GM19397 (cell line): ENCODE measurements around the gene CDH6.

Source experiments
- ATAC-seq: cut with Tn5 transposase; IDR thresholded peaks from one replicate; pipeline ENCODE4 v1.9.1; 2021; ENCODE audit warnings: mild to moderate bottlenecking, moderate library complexity; ENCODE audit not compliant: unreplicated experiment

Gene CDH6

DNA sequence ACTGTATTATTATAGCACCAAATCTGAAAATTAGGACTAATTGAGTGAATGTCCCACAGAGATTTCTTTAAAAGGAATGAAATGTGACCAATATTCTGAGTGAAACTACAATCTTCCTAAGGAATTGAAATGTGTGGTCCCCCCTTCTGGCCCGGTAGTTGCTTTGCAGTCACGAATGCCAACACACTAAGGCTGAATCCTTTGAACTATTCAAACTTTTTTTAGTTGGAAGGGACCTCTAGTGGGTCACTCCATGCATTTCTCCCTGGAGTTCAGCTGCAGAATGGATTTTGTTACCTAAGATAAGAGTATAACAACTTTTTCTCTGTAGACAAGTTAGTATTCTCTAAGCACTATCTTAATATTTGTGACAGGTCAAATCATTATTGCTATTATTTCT is 2.8 kb downstream of the CDH6 start:
- ATAC-seq: no peak

DNA sequence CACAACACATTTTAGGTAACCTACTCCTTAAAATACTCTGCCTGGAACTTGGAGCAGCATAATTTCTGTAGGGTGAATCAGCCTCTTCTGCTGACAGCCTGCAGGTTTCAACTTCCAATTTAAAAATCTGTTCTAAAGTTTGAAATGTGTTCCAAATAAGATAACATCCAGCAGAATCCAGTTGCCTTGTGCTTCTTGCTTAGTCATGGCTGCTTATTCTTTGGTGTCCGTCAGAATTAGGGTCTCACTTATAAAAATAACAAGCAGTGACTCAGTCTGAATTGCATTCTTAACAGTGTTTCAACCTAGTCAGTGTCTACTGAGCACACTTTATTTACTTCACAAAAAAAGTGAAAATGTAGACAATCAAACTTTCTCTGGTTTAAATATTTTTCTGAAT is 3.7 kb downstream of the CDH6 start:
- ATAC-seq: no peak

DNA sequence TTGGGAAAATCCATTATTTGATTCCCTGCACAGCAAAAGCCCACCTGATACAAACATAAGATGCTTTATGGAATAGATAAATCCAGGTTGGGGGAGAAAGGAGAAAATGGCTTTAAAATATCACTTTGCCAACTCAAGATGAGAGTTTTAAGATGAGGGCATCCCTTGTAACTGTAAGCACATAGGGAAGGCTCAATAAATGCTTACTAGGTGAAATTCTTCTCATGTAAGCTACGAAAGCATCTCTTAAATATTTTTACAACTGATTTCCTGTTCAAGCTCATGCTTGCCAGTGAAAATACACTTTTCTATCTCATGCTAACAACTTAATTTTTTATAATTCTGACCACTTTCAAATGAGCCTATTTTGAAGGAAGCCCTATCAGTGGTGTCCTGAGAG is 11.5 kb downstream of the CDH6 start:
- ATAC-seq: no peak

DNA sequence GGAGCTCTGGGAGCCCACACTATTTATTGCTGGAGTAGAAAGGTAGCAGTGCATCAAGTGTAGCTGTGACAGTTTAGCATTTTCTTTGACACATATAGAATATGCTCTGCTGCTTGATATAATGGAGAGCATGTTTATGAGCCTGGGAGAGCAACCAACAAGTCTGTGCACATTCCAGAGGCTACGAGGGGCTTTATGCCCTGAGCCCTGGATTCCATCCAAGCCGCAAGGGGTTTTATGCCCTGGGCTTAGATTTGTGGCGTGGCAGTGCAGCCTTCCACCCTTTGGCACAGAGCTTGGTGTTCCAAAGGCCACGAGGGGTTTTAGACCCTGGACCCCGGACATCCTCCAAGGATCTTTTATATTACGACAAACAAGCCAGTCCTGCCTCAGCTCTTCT is 14.6 kb downstream of the CDH6 start:
- no peak for ATAC-seq

DNA sequence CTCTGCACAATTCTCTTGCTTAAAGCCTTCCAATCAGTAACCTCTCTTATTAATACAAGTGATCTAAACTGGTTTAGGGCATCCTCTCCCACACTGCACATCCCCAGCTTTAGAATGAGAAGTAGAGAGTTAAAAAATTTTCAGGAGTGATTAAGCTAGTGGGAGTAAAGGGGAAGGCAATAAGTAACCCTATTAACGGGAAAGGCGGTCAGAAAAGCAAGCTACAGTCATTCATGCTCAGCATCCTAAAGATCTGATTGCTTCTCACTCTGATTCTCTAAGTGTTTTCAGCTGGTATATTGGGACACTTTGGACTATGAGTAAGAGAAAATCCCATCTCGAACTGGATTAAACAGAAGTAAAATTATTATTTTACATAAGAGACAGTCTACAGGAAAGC is 15.8 kb downstream of the CDH6 start:
- ATAC-seq: no peak

DNA sequence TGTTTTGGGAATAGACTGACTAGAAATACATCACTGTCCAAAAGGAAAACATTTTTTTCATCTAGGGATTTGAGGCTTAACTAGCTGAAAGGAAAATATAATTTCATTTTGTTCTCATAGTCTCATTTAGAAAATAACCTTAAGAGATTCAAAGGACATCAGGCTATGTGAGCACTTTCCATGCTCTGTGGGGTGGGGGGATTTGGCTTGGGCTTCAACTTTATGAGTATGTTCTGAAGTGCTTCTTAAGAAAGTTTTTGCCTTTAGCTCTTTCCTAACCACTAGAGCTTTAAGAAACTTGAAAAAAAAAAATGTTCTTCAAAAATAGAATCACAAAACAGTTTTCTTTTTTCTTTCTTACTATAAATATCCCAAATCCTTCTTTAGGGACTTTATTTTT is 17.6 kb downstream of the CDH6 start:
- ATAC-seq: no peak

DNA sequence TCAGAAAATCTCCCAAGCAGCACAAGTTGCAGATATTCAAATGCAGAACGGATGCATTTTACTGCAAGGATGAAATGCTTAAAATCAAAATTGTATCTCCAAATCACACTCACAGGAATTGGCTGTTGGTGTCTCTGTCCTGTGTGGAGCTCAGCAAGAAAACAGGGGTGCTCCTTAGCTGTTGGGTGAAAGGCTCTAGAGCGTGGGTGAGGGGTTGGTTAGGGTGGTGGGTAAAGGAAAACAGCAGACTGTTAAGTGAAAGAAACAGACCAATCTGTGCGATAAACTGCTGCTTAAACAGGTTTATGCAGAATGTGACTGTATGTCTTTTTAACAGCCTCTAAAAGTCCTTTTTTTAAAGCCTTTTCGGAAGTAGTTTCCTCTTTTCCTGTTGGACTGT is 19.8 kb downstream of the CDH6 start:
- no peak for ATAC-seq

DNA sequence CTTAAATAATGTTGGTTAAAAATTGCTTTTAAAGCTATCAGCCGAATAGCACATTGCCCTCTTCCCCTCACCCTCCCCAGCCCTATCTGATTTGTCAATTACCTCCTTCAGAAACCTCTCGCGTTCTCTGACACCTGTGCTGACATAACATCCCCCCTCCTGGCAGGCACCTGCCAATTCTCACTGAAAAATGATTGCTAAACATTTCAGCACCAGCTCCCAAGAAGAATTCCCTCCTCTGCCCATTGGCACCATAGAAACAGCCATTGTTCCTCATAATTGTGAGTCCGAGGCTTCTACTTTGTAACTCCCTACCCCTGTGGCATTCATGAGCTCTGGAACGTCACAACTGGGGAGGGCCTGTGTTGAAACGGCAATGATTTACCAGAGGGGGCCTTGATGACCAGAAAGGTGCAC is 20.2 kb downstream of the CDH6 start:
- ATAC-seq: no peak

DNA sequence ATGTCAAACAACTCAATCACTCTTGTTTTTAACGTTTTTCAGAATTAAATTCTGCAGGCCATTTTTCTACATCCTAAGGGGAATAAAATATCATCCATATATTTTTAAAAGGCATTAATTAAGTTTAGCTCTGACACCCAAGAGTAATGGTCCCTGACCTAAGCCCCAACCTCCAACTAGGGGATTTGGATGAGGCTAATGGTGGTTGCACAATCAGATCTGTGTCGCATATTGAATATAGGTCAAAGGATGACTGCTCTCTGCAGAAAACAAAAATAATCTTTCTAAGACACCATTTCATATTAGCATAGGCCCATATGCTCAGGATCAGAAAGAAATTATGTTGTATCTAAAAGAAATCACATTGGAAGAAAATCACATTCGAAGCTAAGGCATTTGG is 20.7 kb downstream of the CDH6 start:
- ATAC-seq: no peak

DNA sequence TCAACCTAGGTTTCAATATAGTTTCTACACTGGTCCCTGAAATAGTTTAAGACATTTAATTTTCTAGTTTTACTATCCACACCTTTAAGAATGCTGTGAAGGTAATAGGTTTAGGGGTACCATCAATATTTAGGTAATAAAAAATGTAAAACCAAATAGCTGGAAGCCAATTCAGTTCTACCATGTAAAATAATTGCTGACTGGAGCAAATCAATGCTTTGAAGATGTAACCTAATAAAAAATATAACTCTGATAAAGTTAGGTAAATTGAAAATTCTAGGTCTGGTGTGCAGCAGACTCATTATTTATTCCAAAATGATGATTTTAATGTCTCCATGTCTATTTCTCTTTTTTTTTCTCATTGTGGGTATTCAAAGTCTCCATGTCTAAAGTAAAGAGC is 21.8 kb downstream of the CDH6 start:
- no peak for ATAC-seq

DNA sequence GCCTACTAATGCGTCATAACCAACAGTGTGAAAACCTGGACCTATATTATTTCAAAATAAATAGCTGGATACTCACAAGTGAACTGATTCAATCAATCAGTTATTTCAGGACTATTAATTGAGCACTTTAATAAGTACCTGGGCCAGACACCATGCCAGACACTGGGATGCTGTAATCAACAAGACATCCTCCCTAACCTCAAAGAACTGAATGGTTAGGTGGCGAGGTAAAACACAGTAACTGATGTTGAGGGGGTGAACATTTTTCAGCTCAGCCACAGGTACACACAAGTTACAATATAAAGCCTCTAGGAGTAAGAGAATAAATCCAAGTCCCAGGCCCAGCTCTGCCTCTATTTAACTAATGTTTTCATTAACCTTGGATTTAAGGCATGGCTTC is 24.0 kb downstream of the CDH6 start:
- no peak for ATAC-seq

DNA sequence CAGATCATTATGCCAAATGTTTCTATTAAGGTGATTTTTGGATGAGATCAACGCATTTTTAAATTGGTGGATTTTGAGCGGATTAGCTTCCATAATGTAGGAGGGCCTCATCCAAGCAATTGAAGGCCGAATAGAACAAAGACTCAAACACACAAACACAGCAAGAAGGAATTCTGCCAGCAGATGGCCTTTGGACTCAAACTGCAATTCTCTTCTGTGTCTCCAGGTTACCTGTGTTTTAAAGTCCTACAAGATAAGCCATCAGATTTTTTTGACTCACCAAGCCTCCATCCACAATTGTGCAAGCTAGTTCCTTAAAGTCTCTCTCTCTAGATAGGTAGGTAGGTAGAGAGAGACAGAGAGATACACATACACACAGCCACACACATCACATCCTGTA is 25.5 kb downstream of the CDH6 start:
- ATAC-seq: no peak

DNA sequence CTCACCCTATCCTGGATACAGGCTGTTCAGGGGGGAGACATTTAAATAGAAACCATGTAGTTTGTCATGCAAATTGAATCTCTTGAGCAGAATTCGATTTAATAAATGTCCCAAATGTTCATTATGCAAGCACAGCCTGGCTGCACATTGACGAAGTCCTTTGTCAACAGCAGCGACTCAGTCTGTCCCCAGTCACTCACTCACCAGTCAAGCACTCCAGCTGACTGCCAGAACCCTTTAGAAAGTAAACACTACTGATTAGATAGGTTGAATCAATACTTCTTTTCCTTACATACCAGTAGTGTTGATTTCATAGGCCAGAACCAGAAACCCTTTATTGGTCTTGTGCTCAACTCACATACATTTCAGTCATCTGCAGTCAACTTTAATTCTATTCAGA is 27.5 kb downstream of the CDH6 start:
- no peak for ATAC-seq

DNA sequence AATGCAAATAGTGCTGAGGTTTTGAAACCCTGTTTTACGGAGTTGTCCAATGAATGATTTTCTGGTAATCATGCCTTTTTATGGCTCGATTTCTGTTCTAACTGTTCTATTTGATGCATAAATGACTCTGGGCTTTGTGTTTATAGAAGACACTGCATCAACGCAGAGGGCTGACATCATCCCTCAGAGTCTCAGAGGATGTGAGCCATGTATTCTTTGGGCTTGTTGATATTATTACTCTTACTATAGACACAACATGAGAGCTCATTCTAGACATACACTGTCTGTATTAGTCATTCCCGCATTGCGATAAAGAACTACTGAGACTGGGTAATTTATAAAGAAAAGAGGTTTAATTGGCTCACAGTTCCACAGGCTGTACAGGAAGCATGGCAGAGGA is 31.6 kb downstream of the CDH6 start:
- no peak for ATAC-seq

DNA sequence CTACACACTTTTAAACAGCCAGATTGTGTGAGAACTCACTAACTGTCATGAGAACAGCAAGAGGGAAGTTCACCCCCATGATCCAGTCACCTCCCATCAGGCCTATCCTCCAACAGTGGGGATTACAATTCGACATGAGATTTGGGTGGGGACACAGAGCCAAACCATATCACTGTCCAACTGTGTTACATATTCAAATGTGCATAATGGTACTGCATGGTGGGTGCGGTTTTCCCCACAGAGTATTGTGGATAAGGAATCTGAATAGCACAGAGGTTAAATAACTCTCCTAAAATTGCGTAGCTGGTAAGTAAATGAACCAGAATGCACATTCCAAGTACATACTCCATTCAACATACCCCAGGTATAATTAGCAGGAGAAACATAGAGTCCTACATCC is 32.1 kb downstream of the CDH6 start:
- ATAC-seq: no peak

DNA sequence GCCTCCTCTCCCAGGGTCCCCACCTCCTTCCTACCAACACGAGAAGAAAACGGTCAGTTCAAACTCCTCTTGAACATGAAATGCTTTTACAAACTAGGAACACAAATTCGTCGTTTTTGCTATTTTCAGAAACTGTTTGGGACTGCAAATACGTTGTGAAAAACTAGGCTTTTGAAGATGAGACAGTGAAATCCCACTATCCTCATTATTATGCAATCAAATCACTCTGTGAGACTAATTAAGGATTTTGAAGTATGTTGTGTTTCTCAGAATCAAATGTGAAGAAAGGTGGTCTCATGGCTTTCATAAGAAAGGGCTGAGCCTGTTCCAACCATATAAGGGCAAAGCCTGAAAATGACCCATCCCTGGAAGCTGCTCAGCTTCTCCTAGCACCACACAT is 33.2 kb downstream of the CDH6 start:
- ATAC-seq: no peak

DNA sequence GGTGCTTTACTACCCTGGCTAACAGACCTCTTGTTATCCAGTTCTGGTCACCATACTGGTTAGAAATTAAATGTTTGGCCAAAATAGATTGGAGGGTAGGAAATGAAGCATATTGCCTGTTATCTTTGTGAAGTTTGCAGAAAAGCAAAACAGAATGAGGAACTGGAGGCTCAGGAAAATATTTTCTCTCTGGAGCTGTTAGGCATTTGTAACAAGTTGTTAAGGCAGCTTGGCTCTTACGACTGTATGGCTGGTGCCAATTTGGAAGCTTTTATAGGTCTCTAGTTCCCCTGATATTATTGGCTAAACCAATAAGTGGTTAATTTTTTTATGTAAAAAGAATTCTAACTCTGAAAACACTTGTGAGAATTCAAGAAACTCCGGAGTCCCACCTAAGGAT is 35.8 kb downstream of the CDH6 start:
- ATAC-seq: no peak

DNA sequence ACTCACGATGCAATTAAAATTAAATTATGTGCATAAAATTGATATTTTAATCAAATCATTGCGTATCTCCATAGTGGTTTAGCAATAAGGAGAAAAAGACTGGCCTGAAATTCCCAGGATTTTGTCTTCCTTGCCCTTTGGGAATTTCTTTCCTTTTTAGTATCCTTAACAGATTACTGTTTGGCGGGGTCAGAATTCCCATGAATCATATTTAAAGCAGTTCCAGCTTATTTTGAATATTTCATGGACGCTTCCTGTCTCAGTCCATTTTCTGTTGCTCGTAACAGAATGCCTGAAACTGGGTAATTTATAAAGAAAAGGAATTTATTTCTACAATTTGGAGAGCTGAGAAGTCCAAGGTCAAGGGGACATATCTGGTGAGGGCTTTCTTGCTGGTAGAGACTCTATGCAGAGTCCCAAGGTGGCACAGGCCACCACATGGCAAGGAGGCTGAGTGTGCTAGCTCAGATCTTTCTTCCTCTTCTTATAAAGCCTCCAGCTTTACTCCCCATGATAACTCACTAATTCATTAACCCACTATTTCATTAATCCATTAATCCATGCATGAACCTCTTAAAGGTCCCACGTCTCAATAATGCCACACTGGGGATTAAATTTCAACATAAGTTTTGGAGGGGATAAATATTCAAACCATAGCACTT is 37.8 kb downstream of the CDH6 start:
- ATAC-seq: no peak

DNA sequence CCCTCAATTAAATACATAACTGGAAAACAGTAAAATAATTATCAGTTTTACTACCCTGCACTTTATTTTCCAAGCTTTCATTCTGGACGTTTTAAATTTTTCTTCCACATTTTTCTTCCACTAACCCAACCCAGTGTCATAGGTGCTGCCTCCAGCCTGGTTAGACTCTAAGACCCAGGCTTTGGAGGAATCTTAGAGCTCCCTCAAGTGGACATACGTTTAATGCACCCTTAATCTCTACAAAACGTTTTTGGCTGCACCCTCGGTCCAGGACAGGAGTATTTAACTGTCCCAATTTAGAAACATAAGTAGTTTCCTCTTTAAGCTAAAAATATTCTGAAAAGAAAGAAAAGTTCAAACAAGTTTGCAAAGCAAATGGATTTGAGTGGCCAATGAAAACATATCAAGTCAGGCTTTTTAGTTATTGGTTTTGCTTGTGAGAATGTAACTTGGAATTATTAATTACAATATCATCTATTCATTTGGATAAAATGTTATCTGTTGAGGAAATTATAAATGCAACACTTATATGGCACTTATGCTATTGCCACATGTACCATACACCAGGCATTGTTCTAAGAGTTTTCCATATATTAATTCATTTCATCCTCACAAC is 38.9 kb downstream of the CDH6 start:
- peak; percentile 81 for ATAC-seq

DNA sequence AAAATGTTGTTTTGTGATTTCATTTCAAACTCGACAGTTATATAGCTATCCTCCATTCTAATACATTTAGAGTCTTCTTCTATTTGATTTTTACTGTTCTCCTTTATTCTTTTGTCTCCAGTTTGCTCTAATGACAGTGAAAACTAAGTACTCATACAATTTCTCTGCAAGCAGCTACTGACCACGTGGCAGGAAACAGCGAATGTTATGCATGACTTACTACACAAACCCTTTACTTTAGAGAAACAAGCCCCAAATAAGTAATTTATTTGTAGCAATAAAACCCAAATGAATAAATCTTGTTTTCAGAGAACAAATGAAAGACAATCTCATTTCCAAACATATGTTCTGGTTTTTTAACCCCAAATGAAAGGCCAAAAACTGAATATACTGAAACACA is 41.9 kb downstream of the CDH6 start:
- no peak for ATAC-seq

DNA sequence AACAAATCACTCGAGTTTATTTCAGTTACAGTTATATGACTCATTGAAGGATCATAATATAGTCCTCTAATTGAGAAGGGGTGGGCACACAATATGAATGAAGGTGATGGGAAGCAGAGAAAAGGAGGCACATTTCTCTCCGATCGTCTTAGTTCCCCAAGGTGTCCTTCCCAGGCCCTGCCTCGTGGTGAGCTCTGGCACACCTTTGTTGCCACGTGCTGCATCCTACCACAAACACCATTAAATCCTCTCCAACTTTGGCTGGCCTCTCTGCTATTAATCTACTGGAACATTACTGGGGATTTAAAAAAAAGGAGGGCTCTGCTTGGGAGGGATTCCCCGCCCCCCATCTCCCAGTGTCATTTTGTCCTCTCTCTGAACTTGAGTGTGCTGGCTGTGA is 42.9 kb downstream of the CDH6 start:
- ATAC-seq: no peak

DNA sequence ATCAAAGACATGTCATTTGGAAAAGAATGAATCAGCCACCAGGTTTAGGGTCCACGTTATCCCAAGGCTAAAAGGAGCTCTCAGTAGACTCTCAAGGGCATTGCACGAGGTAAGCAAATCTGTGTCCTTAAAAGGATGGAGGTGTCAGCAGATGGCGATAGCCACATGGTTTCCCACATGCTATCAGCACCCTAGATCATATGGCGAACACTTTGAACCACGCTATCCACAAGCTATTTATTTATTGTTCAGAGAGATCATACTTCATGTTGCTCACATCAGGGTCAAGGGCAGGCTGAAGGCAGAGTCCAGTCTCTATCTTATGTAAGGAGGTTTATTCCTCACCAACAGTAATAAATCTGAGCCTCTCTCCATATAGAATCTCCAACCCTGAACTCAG is 43.7 kb downstream of the CDH6 start:
- ATAC-seq: no peak

DNA sequence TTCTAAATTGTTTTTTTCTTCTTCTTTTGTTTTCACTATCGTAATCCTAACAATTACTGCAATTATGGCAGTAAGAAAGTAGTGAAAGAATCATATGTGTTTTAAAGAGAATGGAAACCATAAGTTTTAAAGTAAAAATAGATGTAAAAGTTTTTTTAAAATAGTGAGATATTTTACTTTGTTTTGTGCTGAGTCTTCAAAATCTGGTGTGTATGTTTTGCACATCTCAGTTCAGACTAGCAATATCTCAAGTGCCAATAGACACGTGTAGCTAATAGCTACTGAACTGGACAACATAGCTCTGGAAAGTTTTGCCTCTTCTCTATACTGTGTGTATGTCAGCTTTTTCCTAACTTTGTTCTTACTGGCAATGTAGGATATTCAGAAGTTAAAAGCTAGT is 45.0 kb downstream of the CDH6 start:
- no peak for ATAC-seq
